GM13977 (cell line): ENCODE data around the gene PSG6.
"Not testable (repeated sequence)": the region's sequence is repeated elsewhere in the genome, so short reads cannot be mapped to it uniquely, and the experiment has no call there.

Experiments
- DNase-seq: peaks from one replicate; pipeline ENCODE4 v3.0.0; 2012; ENCODE audit warnings: low spot score
- in situ Hi-C: fragments of 300-500 bp; cut with MboI; formaldehyde crosslinking; loops from one replicate; pipeline ENCODE4 v1.12.0; 2022; ENCODE audit warnings: low sequenced_read_pairs, low pct_unique_long_range_greater_than_20kb, mixed read lengths, inconsistent platforms; ENCODE audit not compliant: unreplicated experiment
- TF ChIP-seq, protein P1 (sequence below): IDR thresholded peaks from 2 replicates; pipeline ENCODE4 v1.5.1; 2012; ENCODE audit warnings: mild to moderate bottlenecking, control low read depth; ENCODE audit not compliant: insufficient read depth; ENCODE audit errors: extremely low read depth, missing control alignments

PSG6 gene

DNA sequence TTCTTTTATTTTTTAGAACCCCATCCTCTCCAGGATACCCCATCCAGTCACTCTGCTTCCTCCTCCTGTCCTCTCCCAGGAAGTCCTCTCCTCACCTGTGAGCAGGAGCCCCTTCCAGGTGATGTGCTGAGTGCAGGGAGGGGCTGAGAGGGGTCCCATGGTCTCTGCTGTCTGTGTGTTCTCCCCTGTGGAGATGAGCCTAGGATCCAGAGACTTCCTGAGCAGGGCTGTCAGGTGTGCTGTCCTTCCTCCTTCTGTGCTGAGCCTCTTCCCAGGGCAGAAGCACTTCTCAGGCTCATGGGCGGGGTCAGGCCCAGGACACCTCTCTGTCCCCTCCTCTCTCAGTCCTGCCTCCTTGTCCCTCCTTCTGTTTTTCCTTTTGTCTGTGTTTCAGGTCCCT is at the start of gene PSG6:
TSS of gene PSG6 (minus strand) at position 261 of the 400 bp plus-strand sequence. CDS start at position 159, 102 bp downstream.
- DNase-seq, in situ Hi-C loops: not testable (repeated sequence)

DNA sequence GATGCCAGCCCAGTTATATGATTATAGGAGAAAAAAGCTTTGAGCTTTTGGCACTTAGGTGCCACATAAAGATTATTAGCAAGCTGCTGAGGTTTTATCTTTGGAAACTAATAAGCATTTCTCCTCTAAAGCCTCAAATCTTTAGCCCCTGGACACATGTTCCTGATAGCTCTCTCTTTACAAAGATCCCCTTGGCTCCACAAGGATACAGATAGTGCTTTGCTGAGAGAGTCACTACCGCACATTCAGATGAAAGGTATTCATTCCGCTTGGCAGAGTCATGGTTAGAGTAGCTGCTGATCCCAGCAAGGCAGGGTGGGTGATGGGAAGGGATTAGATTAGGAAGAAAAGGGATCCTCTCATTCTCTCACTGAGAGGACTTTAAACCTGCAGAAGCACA is 47.5 kb upstream of the PSG6 start:
- TF ChIP-seq, protein P1, sequence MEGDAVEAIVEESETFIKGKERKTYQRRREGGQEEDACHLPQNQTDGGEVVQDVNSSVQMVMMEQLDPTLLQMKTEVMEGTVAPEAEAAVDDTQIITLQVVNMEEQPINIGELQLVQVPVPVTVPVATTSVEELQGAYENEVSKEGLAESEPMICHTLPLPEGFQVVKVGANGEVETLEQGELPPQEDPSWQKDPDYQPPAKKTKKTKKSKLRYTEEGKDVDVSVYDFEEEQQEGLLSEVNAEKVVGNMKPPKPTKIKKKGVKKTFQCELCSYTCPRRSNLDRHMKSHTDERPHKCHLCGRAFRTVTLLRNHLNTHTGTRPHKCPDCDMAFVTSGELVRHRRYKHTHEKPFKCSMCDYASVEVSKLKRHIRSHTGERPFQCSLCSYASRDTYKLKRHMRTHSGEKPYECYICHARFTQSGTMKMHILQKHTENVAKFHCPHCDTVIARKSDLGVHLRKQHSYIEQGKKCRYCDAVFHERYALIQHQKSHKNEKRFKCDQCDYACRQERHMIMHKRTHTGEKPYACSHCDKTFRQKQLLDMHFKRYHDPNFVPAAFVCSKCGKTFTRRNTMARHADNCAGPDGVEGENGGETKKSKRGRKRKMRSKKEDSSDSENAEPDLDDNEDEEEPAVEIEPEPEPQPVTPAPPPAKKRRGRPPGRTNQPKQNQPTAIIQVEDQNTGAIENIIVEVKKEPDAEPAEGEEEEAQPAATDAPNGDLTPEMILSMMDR = no peak
- no peak for DNase-seq
- in situ Hi-C loops = no loop called here

DNA sequence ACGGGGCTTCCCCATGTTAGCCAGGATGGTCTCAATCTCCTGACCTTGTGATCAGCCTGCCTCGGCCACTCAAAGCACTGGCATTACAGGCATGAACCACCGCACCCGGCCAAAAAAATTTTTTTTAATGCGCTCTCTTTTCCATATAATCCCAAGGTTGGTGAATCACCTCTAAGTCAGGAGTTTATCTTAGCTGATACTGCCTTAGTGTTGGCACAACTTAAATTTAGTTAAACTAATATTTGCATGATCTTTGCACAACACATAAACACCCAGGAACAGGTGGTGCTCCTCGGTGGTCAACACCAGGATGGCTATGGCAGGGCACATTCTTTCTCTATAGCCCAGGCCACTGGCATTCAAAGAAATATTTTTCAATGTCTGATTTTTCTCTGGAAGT is 43.4 kb upstream of the PSG6 start:
- in situ Hi-C loops = no loop called here
- no peak for DNase-seq
- TF ChIP-seq, protein P1 = no peak

DNA sequence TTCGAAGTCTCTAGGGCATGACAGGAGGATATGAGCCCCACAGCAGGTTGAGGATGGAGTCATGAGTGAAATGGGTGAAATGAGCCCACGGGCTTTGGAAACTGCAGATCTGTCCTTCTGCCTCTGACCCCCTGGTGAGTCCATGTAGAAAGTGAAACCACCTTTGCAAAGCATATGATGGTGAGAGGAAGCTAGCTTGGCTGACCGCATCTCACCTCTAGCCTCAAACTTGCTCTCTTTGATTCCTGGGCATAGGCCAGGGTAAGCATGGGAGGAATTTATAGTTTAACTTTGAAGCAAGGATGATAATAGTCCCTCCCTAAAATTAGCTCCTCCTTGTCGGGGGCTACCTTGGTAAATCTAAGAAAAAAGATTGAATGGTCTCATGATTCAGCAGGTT is 34.4 kb upstream of the PSG6 start:
- in situ Hi-C loops = not testable (repeated sequence)

GRCh38 chr19:42951476-42951875 is 33.8 kb upstream of the PSG6 start:
- in situ Hi-C loops = not testable (repeated sequence)

More for the DNA sequence above, 34.4 kb upstream of the PSG6 start:
- not testable (repeated sequence) for DNase-seq

GRCh38 chr19:42942187-42942789 is 24.6 kb upstream of the PSG6 start:
- no peak for DNase-seq
- in situ Hi-C loops = no loop called here
- TF ChIP-seq, protein P1 = peak; percentile 43

More at GRCh38 chr19:42951476-42951875, 33.8 kb upstream of the PSG6 start:
- DNase-seq = not testable (repeated sequence)

DNA sequence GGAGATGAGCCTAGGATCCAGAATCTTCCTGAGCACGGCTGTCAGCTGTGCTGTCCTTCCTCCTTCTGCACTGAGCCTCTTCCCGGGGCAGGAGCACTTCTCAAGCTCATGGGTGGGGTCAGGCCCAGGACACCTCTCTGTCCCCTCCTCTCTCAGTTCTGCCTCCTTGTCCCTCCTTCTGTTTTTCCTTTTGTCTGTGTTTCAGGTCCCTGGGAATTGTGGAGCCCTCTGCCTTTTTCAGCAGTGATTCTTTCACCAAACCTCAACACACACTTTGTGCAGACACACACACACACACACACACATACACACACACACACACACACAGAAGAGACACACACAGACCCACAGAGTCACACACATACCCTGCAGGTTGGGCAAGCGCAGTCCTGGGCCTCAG is 19.4 kb upstream of the PSG6 start, which contains the start of gene PSG7:
TSS of gene PSG7 (minus strand) at position 101 of the 400 bp plus-strand sequence. CDS start 131 bp downstream, outside the sequence.
- DNase-seq, in situ Hi-C loops: not testable (repeated sequence)

GRCh38 chr19:42934726-42935125 is 17.0 kb upstream of the PSG6 start:
- in situ Hi-C loops, DNase-seq: not testable (repeated sequence)

GRCh38 chr19:42934183-42934582 is 16.5 kb upstream of the PSG6 start:
- in situ Hi-C loops, DNase-seq: not testable (repeated sequence)

DNA sequence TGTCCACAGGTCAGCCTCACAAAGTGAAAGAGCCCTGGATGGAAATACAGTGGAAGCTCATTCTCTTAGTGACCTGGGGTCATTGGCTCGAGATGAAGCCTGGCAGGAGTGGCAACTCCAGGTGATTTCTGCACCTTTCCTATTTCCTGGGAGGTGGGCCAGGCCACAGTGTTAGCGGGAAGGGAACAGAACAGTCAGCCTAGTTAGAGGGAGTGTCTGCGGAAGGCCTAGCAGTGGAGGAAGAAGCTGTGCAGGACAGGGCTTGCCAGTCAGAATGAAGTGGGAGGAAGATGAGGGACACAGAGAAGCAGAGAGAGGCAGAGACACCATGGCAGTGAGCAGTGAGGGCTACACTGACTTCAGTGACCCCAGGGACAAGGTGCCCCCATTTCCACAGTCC is 15.7 kb upstream of the PSG6 start:
- DNase-seq, in situ Hi-C loops: not testable (repeated sequence)

GRCh38 chr19:42932485-42933101 is 14.9 kb upstream of the PSG6 start:
- DNase-seq, in situ Hi-C loops: not testable (repeated sequence)

DNA sequence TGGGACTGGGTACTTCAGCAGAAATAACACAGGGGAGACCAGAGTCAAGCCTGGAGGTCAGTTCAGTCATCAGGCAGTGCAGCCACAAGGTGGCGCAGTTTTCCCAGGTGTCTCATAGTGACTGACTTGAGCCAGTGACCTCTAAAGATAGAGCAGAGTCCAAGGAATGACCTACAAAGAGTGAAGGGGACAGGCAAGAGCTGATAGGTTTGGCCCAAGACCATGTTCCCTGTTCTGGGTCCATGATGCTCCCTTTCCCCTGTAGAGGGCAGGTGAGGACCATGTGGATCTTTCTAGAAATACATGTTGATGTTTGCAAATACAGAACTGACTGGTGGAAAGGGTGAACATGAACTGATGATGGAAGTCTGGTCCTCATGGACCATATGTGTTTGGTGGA is 12.5 kb upstream of the PSG6 start:
- in situ Hi-C loops, DNase-seq: not testable (repeated sequence)
